Activated gamma-delta T cell treated with Interleukin-2 at 50 U/mL for 16 hours (primary cell): Measurements from ENCODE around the gene RBM17.
"Not testable (repeated sequence)": the region's sequence is repeated elsewhere in the genome, so short reads cannot be mapped to it uniquely, and the experiment has no call there.

Experiments
- DNase-seq: peaks from one replicate; pipeline ENCODE4 v3.0.0-alpha.2; 2020

Gene RBM17

GRCh38 chr10:6139470-6139869 lies 50.6 kb downstream of the RBM17 start:
- no peak for DNase-seq

- DNase-seq: no peak
Measured at GRCh38 chr10:6140141-6140841, 51.5 kb downstream of the RBM17 start.

DNA sequence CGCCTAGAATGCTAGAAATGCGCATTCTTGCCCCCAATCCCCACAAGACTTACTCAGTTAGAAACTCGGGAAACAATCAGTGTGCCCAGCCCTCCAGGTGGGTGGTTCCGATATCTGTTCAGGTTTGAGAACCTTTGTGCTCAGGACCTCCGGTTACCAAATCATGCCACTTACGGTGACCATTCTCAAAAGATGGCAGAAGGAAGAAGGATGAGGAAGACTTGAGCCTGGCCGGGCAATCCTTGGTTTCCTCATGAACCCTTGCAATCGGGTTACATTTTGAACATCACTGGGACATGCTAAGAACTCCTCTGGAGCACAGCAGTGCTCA lies 52.1 kb downstream of the RBM17 start:
- DNase-seq: no peak

DNA sequence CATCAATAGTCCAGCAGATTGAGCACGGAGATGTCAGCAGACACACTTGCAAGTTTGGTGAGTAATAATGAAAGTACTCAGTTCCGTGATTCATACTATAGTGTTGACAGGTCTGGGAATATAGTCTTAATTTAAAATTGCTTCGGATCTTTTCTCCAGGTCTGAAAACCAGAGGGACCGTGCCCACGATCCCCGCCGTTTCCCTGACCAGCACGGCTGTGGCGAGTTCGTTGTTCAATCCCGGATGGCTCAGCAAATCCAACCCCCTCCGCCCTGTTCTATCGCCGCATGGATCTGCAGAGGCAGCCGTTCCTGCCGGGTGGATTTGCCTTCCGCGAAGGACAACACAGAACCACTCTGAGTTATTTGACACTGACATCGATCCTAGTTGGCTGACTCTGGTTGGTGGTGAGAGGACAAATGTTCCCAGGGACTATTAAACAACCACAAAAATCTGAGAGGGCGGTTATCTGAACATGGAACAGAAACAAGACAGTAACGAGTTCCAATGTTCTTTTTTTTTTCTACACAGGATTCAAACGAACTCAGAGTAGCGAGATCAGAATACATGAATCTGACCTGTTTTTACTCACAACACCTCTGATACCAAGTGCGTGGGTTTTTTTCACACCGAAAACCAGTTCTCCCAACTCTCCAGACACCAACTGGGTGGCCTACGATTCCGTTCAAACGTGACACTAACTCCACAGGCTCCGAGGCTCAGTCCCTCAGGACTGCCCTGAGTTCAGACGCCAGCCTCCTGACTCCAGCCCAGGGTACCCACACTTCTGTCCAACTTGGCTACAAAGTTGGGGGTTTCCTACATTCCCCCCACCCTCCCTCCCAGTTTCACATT lies 52.7 kb downstream of the RBM17 start:
- DNase-seq: no peak

GRCh38 chr10:6142186-6142585 lies 53.4 kb downstream of the RBM17 start:
- DNase-seq: not testable (repeated sequence)

- DNase-seq: no peak
Measured at GRCh38 chr10:6142644-6143043, 53.8 kb downstream of the RBM17 start.

GRCh38 chr10:6143181-6143580 lies 54.3 kb downstream of the RBM17 start:
- no peak for DNase-seq

DNA sequence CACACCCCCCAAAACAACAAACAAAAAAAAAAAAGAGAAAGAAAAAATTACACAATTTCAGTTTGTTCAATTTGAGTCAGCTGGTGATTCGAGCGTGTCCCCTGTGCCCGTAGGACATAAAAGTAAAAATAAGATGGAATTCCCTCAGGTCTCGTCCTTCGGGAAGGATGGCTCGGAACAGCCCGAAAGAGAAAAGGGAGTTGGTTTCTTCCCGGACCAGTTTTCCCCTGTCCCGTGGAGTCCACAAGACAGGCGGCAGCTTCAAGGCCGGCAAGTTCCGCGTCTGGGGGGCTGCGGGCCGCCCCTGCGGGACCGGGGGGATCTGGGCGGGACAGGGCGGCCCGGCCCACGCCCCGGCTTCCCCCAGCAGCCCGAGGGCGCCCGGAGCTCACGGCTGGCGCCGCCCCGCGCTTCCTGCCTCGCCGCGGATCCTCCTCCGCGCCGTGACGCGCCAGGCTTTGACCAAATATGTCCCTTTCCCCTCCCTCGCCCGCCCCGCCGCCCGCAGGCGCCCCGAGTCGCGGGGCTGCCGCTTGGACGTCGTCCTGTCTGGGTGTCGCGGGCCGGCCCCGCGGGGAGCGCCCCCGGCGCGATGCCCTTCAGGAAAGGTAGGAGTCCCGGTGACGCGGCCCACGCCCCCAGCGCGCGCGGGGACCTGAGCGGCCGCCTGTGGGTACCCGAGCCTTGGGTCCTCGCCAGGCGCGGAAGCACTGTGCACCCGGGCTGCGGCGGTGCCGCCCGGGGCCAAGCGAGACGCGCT lies 55.8 kb downstream of the RBM17 start:
- DNase-seq: peak; percentile 82

DNA sequence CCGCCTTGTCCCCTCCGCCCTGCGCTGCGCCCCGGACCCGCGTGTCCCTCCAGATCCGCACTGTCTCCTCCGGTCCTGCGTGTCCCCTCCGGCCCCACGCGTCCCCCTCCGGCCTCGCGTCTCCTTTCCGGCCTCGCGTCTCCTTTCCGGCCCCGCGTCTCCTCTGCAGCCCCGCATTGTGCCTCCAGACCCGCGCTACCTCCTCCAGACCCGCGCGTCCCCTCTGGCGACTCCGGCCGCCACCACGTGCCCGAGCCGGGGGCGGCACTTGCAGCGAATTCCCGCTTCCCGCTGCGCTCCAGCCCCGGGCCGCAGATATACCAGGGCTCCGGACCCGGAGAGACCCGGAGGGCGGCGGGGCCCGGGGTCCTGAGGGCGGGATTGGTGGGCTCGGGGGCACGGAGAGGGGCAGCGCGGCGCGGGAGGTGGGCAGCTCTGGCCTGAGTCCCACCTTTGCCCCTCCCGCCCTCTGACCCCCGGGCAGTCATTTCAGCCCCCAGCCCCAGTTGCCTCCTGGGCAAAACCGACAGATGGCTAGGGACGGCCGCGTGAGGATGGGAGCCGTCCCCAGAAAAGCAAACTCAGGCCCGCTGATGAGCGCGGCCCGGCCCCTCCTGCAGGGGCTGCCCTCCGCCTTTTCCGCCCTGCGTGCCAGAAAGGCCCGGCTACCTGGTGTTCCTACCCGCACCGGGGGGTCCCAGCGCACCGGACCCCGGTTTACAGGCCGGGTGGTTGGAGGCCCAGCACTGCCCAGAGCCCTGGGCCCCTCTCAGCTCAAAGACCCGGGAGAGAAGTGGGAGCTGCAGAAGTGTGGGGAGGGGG lies 56.5 kb downstream of the RBM17 start:
- no peak for DNase-seq

DNA sequence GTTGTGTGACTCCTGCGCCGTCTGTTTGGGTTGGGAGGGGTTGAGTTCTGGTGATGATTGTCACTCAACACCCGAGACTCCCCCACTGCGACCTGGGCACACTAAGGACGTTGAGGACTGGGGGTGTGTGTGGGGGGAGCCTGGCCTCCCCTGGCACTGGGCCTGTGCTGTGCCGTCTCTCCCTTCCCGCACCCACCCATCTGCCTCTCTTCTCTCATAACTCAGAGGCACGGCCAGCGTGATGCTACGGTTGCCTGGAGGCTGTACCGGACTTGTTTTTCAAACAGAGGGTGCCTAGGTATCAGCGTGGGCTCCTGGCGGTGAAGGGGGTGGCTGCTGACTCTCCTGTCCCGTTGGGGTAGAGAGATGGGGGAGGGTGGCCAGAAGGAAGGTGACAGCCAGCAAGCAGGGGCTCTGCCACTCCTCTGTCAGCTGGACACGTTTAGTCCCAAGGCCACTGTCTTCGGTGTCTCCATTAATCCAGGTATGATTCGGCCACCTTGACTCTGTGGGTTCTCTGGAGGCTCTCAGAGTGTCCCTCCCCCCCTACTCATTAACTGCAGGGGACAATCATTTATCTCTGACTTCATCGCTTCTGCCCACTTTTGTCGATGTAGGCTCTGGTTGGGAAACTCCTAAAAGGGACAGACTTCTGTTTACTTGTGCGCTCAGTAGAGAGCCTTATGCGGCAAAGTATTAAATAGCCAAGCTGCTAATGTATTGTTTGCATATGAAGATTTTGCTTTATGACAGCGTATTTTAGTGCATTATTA lies 57.4 kb downstream of the RBM17 start:
- DNase-seq: no peak

GRCh38 chr10:6146921-6147320 lies 58.1 kb downstream of the RBM17 start:
- DNase-seq: no peak

DNA sequence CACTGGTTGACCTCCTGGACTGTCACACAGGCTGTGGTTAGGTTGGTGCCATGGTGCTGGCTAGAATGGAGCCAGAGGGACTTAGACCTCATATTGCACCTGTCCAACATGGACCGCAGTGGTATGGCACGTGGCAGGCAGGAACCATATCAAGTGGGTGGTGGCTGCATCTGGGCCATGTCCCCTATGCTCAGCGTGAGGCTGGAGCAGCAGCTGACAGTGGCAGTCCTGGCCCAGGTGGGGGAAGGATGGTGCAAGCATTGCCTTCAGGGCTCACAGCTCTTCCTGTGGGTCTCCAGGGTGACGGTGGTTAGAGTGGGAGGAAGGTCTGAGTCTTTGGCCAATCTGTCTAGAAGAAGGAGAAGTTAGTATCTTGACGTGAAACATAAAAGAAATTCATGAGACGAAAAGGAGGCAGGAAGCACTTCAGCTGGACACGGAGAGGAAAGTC lies 59.4 kb downstream of the RBM17 start:
- no peak for DNase-seq

- DNase-seq: no peak
Measured at GRCh38 chr10:6148908-6149307, 60.1 kb downstream of the RBM17 start.

DNA sequence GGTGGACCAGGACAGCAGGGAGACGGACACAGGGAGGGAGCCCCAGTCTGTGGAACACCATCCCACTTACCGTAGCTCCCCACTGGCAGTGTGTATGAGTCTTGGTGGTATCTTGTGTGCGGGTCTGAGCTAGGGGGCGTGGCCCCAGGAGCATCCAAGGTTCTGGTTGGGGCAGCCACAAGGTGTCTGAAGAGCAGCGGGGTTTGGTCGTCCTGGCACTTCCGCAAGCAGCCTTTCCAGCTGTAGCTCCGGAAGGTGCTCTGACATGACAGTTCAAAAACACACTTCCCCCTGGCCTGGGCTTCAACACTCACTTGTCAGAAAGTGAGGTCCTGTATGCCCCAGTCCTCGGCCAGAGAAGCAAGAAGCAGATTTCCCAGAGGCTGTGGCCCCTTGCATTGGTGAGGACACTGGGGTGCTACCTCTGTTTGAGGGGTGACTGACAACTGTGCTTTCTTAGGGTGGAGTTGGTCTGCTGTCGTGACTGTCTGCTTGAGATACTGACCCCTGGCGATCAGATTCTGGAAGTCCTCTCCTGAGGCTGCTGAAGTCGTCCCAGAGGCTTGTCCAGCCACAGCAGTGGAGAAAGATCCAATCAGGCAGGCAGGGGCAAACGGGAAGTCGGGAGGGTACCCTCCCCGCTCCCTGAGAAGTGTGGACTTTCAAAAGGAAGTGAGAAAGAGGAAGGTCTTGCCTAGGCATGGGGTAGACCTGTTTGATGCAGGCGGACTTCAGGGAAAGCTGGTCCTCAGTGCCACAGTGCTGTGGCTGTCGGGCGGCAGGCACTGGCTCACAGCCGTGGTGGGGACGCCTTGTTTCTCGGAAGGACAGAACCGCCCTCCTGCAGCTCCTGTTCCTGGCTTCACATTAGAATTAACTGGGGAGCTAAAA lies 62.5 kb downstream of the RBM17 start:
- peak; percentile 34 for DNase-seq

DNA sequence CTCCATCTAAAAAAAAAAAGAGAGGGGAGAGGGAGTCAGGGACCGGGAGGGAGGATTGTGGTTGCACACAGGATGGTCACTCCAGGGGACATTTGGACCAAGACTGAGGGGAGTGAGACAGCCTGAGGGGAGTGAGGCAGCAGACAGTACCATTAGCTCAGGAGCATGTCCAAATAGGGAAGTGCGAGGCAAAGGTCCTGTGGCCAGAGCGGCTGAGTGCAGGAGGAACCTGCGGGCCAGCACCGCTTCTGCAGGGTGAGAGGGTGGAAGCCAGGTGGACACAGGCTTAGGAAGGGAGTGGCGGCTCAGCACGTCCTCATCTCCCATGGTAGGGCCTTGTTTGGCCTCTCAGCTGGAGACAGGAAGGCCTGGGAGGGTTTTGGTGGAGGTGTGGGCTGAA lies 65.0 kb downstream of the RBM17 start:
- DNase-seq: no peak

DNA sequence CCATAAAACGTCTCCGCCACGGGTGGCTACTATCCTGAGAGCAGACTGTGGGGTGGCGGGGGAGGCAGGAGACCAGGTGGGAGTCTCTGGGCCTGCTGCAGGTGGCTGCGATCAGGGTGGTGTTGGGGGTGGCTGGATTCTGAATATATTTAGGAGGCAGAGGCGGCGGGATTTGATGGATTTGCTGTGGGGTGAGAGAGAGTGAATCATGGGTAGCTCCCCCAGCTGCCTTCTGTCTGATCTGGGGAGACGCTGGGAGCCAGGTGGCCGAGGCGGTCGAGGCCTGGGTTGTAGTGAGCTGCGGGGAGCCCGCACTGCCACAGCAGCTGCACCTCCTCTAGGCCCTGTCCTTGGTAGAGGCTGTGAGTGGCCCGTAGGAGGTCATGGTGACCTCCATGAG lies 65.7 kb downstream of the RBM17 start:
- no peak for DNase-seq

DNA sequence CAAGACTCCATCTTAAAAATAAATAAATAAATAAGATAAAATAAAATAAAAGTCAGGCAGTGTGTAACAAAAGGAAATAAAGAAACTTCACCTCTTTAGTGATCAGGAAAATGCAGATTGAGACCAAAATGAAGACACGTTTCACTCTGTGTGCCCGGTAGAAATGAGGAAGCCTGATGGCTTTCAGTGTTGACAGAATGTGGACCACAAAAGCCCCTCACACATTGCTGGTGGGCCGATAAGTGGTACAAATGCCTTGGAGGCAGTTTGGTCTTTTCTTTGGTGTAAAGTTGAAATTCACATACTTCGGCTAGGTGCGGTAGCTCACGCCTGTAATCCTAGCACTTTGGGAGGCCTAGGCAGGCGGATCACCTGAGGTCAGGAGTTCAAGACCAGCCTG lies 69.4 kb downstream of the RBM17 start:
- no peak for DNase-seq

DNA sequence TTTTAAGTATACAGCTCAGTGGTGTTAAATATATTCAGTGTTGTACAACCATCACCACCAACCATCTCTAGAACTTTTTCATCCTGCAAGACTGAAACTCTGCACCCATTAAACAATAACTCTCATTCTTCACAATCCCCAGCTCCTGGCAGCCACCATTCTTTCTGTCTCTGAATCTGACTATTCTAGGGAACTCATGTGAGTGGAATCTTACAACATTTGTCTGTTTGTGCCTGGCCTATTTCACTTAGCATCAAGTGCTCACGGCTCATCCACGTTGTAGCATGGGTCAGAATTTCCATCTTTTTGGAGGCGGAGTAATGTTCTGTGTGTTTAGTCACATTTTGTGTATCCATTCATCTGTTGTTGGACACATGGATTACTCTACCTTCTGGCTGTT lies 73.1 kb downstream of the RBM17 start:
- DNase-seq: no peak

GRCh38 chr10:6162589-6163356 lies 73.9 kb downstream of the RBM17 start:
- DNase-seq: no peak
